Measurements from ENCODE around the gene CAND1. TPM values are rescaled to one million over a fixed set of nuclear protein-coding genes. Genes with fewer than 3 reads are reported as not detected.

Gene CAND1
- total RNA-seq, 1 experiment from 2014 or later = 160 TPM

GRCh38 chr12:67327466-67327865 is 58.3 kb downstream of the CAND1 start:
- ChIA-PET CTCF (interaction anchor here (0.6 to 1.2 kb wide), 3 partner anchors 27 to 270 kb away, joined by 3 to 5 read pairs (median 3); no protein-coding TSS in a partner anchor), POLR2A (interaction anchor here (1.7 kb wide), 1 partner anchor 19 kb away, joined by 3 read pairs; no protein-coding TSS in a partner anchor)
- Mint-ChIP-seq H3K36me3 (ENCODE audit: insufficient read depth, unreplicated experiment) (no peaks in the 10 kb centered on the region), H3K9me3 (ENCODE audit: unreplicated experiment) (no peaks in the 10 kb centered on the region), H3K27me3 (ENCODE audit: insufficient read depth, unreplicated experiment) (no peaks in the 10 kb centered on the region), H3K4me1 (ENCODE audit: insufficient read depth, unreplicated experiment) (no peaks in the 10 kb centered on the region), H3K27ac (ENCODE audit: low read depth, unreplicated experiment) (no peak overlapping the region), H3K4me3 (ENCODE audit: unreplicated experiment) (no peak overlapping the region)
- no peak for TF ChIP-seq CTCF (IDR thresholded peaks at IDR 0.05; ENCODE audit: unreplicated experiment)
- intact Hi-C loops (cut with micrococcal nuclease) = no loop called here
- DNase-seq (ENCODE audit: unreplicated experiment) = no peak
- no TSS peak for BruUV-seq (replicated peaks)

DNA sequence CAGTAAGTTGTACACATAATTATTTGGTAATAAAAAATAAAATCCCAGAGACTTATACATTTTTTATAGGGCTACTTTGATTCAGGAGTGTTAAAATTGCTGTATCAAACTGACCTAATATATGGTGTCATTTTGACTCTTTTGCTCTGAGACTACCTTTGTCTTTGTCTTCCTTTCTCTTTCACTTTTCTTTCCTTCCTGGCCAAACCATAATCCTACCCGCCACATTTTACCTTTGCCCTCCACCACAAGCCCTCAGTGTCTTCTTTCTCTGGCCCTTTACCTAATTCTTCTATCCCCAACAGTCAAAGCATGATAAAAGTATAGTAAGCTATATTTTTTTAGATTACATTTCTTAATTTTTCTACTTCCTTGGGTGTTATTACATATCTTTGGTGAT is 62.0 kb downstream of the CAND1 start:
- no peak for TF ChIP-seq CTCF (IDR thresholded peaks at IDR 0.05; ENCODE audit: unreplicated experiment)
- ChIA-PET CTCF (interaction anchor here (1.2 kb wide), 1 partner anchor 23 kb away, joined by 4 read pairs; no protein-coding TSS in a partner anchor), POLR2A (interaction anchor here (0.7 kb wide), 1 partner anchor 128 kb away, joined by 3 read pairs; no protein-coding TSS in a partner anchor)
- Mint-ChIP-seq H3K27ac (ENCODE audit: low read depth, unreplicated experiment) (no peak overlapping the region), H3K4me1 (ENCODE audit: insufficient read depth, unreplicated experiment) (no peaks in the 10 kb centered on the region), H3K27me3 (ENCODE audit: insufficient read depth, unreplicated experiment) (no peaks in the 10 kb centered on the region), H3K4me3 (ENCODE audit: unreplicated experiment) (no peak overlapping the region), H3K36me3 (ENCODE audit: insufficient read depth, unreplicated experiment) (no peaks in the 10 kb centered on the region), H3K9me3 (ENCODE audit: unreplicated experiment) (no peaks in the 10 kb centered on the region)
- BruUV-seq (replicated peaks) = no TSS peak
- DNase-seq (ENCODE audit: unreplicated experiment) = no peak
- intact Hi-C loops (cut with micrococcal nuclease) = no loop called here

DNA sequence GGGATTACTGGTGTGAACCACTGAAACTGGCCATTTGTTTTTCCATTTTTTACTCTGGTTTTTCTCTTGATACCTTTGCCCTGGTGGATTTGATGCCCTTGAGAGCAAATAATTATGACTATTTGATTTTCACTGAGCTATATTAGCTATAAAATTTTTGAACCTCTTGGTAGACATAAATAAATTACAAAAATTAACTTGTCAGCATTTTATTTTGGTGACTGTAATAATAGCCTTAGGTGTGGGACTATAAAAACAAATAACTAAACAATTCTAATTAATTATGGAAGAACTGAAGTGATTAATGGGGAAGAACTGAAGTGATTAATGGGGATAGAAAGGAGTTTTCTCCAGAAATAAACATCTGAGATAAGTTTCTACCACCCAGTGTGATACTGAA is 62.7 kb downstream of the CAND1 start:
- H3K4me1 Mint-ChIP-seq (ENCODE audit: insufficient read depth, unreplicated experiment) = no peaks in the 10 kb centered on the region
- H3K9me3 Mint-ChIP-seq (ENCODE audit: unreplicated experiment) = no peaks in the 10 kb centered on the region
- TF ChIP-seq CTCF (IDR thresholded peaks at IDR 0.05; ENCODE audit: unreplicated experiment) = no peak
- no peak overlapping the region for H3K27ac Mint-ChIP-seq (ENCODE audit: low read depth, unreplicated experiment)
- ChIA-PET CTCF (interaction anchor here (1.2 to 1.4 kb wide), 2 partner anchors 23 to 24 kb away, joined by 4 to 5 read pairs; no protein-coding TSS in a partner anchor), POLR2A (no interaction called here)
- H3K27me3 Mint-ChIP-seq (ENCODE audit: insufficient read depth, unreplicated experiment) = no peaks in the 10 kb centered on the region
- DNase-seq (ENCODE audit: unreplicated experiment) = no peak
- intact Hi-C loops (cut with micrococcal nuclease) = no loop called here
- no TSS peak for BruUV-seq (replicated peaks)
- no peak overlapping the region for H3K4me3 Mint-ChIP-seq (ENCODE audit: unreplicated experiment)
- H3K36me3 Mint-ChIP-seq (ENCODE audit: insufficient read depth, unreplicated experiment) = no peaks in the 10 kb centered on the region

DNA sequence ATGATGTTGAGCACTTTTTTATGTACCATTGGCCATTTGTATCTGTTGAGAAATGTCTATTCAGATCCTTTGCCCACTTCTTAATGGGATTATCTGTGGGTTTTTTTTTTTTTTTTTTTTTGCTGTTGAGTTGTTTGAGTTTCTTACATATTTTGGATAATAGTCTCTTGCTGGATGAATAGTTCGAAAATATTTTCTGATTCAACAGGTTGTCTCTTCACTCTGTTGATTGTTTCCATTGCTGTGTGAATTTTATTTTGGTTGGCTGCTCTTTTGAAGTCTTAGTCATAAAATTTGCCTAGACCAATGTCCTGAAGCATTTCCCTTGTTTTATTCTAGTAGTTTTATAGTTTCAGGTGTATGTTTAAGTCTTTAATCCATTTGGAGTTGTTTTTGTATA is 64.5 kb downstream of the CAND1 start:
- CTCF ChIA-PET = no interaction called here
- no peak for DNase-seq (ENCODE audit: unreplicated experiment)
- TF ChIP-seq CTCF (IDR thresholded peaks at IDR 0.05; ENCODE audit: unreplicated experiment) = no peak
- Mint-ChIP-seq H3K27me3 (ENCODE audit: insufficient read depth, unreplicated experiment) (no peaks in the 10 kb centered on the region), H3K27ac (ENCODE audit: low read depth, unreplicated experiment) (no peak overlapping the region), H3K4me1 (ENCODE audit: insufficient read depth, unreplicated experiment) (no peaks in the 10 kb centered on the region), H3K9me3 (ENCODE audit: unreplicated experiment) (peaks cover 8% of the 10 kb centered on the region), H3K4me3 (ENCODE audit: unreplicated experiment) (no peak overlapping the region), H3K36me3 (ENCODE audit: insufficient read depth, unreplicated experiment) (no peaks in the 10 kb centered on the region)
- POLR2A ChIA-PET = no interaction called here
- intact Hi-C loops (cut with micrococcal nuclease) = no loop called here
- no TSS peak for BruUV-seq (replicated peaks)
